H1 (cell line): Measurements from ENCODE around the gene NLGN4Y. TPM values are rescaled to one million over a fixed set of nuclear protein-coding genes. Genes with fewer than 3 reads are reported as not detected.

Source experiments
- ATF2 ChIP-seq: IDR thresholded peaks from 2 replicates; pipeline ENCODE4 v1.6.1; 2012; ENCODE audit warnings: low read length, inconsistent platforms
- ATF3 ChIP-seq: IDR thresholded peaks from 2 replicates; pipeline ENCODE4 v1.6.1; 2011; ENCODE audit warnings: low read depth, mild to moderate bottlenecking, low read length; ENCODE audit not compliant: insufficient read depth
- CBX8 ChIP-seq: fragments of 300-800, 300-1000 bp; sonication (generic); IDR thresholded peaks from 2 replicates; pipeline ENCODE4 v1.7.1; 2016; ENCODE audit warnings: low read depth, low read length, borderline replicate concordance
- KDM5A ChIP-seq: fragments of 200-600 bp; IDR thresholded peaks from 2 replicates; pipeline ENCODE4 v1.7.1; 2012; ENCODE audit warnings: mild to moderate bottlenecking, low read length, inconsistent platforms, mixed read lengths
- RXRA ChIP-seq: IDR thresholded peaks from 2 replicates; pipeline ENCODE4 v1.6.1; 2011; ENCODE audit warnings: low read depth, mild to moderate bottlenecking, low read length, moderate library complexity; ENCODE audit not compliant: insufficient read depth
- YY1 ChIP-seq: IDR thresholded peaks from 2 replicates; pipeline ENCODE4 v1.6.1; 2011; ENCODE audit warnings: low read depth, mild to moderate bottlenecking, low read length
- polyA plus RNA-seq, 7 experiments: library from polyadenylated mRNA; depleted of rRNA in 3 of 7; stranded (reverse) in 5 of 7; unstranded in 2 of 7; fragments of >200 nt in 5 of 7; fragments of 200-250 nt in 2 of 7; gene quantifications; 1 replicate in 5 of 7; 2 replicates in 1 of 7; 4 replicates in 1 of 7; pipeline versions ENCODE4 v1.2.1 to v1.2.3, GENCODE V29; 2011 to 2013; ENCODE audit warnings: missing spikeins in 2 of 7, mixed read lengths in 2 of 7
- total RNA-seq: library from RNA; stranded (reverse); fragmentation: NEBNext Ultra II Directional; extraction: Animal tissue kit (Norgen Biotek cat#: 25700); gene quantifications from 2 replicates; pipeline ENCODE4 v1.2.1, GENCODE V29; 2021

NLGN4Y gene
- total and polyA plus RNA-seq, 2 of the 8 experiments (the other 6 are each of a cell fraction or from before 2014, with no cell fraction given), result 35.7 to 51.3 TPM

GRCh38 chrY:14536703-14537102 lies 12.4 kb downstream of the NLGN4Y start (continued):
- no peak for TF ChIP-seq ATF3
- TF ChIP-seq KDM5A, result no peak
- TF ChIP-seq CBX8, result no peak
- TF ChIP-seq RXRA, result no peak
- no peak for TF ChIP-seq YY1
- TF ChIP-seq ATF2, result no peak
- TF ChIP-seq, all 59 proteins: peak for 0
